Kidney glomerular epithelial cell (primary cell): Measurements from ENCODE around the gene MTOR.
"Not testable (repeated sequence)": the region's sequence is repeated elsewhere in the genome, so short reads cannot be mapped to it uniquely, and the experiment has no call there.

Experiments used
- DNase-seq: peaks from one replicate; lab custom pipeline; 2025; lab: John Stamatoyannopoulos, UW

The MTOR gene

GRCh38 chr1:11180342-11180744, 82.0 kb downstream of the MTOR start:
- peak; percentile 11 for DNase-seq

GRCh38 chr1:11179749-11180148, 82.6 kb downstream of the MTOR start:
- DNase-seq, result not testable (repeated sequence)

GRCh38 chr1:11179125-11179524, 83.2 kb downstream of the MTOR start:
- no peak for DNase-seq

GRCh38 chr1:11178021-11179015, 84.0 kb downstream of the MTOR start:
- peak; percentile 52 for DNase-seq

GRCh38 chr1:11176081-11176706, 86.2 kb downstream of the MTOR start:
- no peak for DNase-seq

- no peak for DNase-seq
Observed at GRCh38 chr1:11175461-11175860, 86.9 kb downstream of the MTOR start.

GRCh38 chr1:11174261-11174942, 87.9 kb downstream of the MTOR start:
- no peak for DNase-seq

- DNase-seq, result no peak
Observed at GRCh38 chr1:11170102-11170501, 92.2 kb downstream of the MTOR start.

- no peak for DNase-seq
Observed at GRCh38 chr1:11169202-11169601, 93.1 kb downstream of the MTOR start.

GRCh38 chr1:11168731-11169130, 93.6 kb downstream of the MTOR start:
- peak; percentile 7 for DNase-seq

- DNase-seq, result not testable (repeated sequence)
Observed at GRCh38 chr1:11166744-11167143, 95.6 kb downstream of the MTOR start.

GRCh38 chr1:11162752-11163151, 99.6 kb downstream of the MTOR start:
- not testable (repeated sequence) for DNase-seq

GRCh38 chr1:11158720-11159321, 103.5 kb downstream of the MTOR start:
- DNase-seq, result peak; percentile 77

GRCh38 chr1:11158291-11158690, 104.1 kb downstream of the MTOR start:
- no peak for DNase-seq

GRCh38 chr1:11157867-11158266, 104.5 kb downstream of the MTOR start:
- DNase-seq, result no peak

GRCh38 chr1:11157394-11157793, 105.0 kb downstream of the MTOR start:
- DNase-seq, result no peak

GRCh38 chr1:11156963-11157362, 105.4 kb downstream of the MTOR start:
- no peak for DNase-seq

- no peak for DNase-seq
Observed at GRCh38 chr1:11156441-11156840, 105.9 kb downstream of the MTOR start.

GRCh38 chr1:11153184-11153583, 109.2 kb downstream of the MTOR start:
- no peak for DNase-seq

GRCh38 chr1:11152755-11153154, 109.6 kb downstream of the MTOR start:
- no peak for DNase-seq

- no peak for DNase-seq
Observed at GRCh38 chr1:11151826-11152612, 110.3 kb downstream of the MTOR start.
